Kidney tubule cell (primary cell): ENCODE results near the gene ABCF2.
A peak's percentile ranks its signal among the peaks of the same experiment; 100 is the strongest.

Experiments
- DNase-seq: peaks from one replicate; pipeline ENCODE4 v3.0.0-alpha.2; 2018; ENCODE audit warnings: low spot score

ABCF2 gene

GRCh38 chr7:151242159-151243044, 15.4 kb upstream of the ABCF2 start:
- DNase-seq = no peak

GRCh38 chr7:151241755-151242096, 14.7 kb upstream of the ABCF2 start:
- no peak for DNase-seq

GRCh38 chr7:151240942-151241754, 14.1 kb upstream of the ABCF2 start:
- DNase-seq = no peak

- no peak for DNase-seq
Measured at GRCh38 chr7:151240536-151240935, 13.5 kb upstream of the ABCF2 start.

- no peak for DNase-seq
Measured at GRCh38 chr7:151239837-151240459, 12.9 kb upstream of the ABCF2 start.

GRCh38 chr7:151238924-151239836, 12.2 kb upstream of the ABCF2 start:
- DNase-seq = no peak

GRCh38 chr7:151238190-151238810, 11.3 kb upstream of the ABCF2 start:
- DNase-seq = no peak

- no peak for DNase-seq
Measured at GRCh38 chr7:151237244-151238189, 10.5 kb upstream of the ABCF2 start.

GRCh38 chr7:151236406-151236805, 9.4 kb upstream of the ABCF2 start:
- DNase-seq = no peak

GRCh38 chr7:151235091-151235787, 8.2 kb upstream of the ABCF2 start:
- DNase-seq = no peak

- no peak for DNase-seq
Measured at GRCh38 chr7:151233804-151234203, 6.8 kb upstream of the ABCF2 start.

- DNase-seq = peak; percentile 85
Measured at GRCh38 chr7:151232917-151233701, 6.1 kb upstream of the ABCF2 start.

GRCh38 chr7:151232091-151232916, 5.3 kb upstream of the ABCF2 start, which contains the start of gene CHPF2:
TSS of gene CHPF2 (plus strand) at chr7:151232483. CDS start at chr7:151234012, 1,529 bp downstream.
- peak; percentile 88 for DNase-seq

- no peak for DNase-seq
Measured at GRCh38 chr7:151231080-151231479, 4.1 kb upstream of the ABCF2 start.

- no peak for DNase-seq
Measured at GRCh38 chr7:151229249-151229648, 2.2 kb upstream of the ABCF2 start.

- no peak for DNase-seq
Measured at GRCh38 chr7:151228024-151228866, 1.2 kb upstream of the ABCF2 start.

- DNase-seq = no peak
Measured at GRCh38 chr7:151226560-151226874, 488 bp downstream of the ABCF2 start.
